Endodermal cell (in vitro differentiated cells): Measurements from ENCODE around the gene VIT. TPM values are rescaled to one million over a fixed set of nuclear protein-coding genes. Genes with fewer than 3 reads are reported as not detected.

Experiments
- DNase-seq: peaks from one replicate; pipeline ENCODE4 v3.0.0-alpha.2; 2017
- H3K27ac ChIP-seq: 2 replicates; pipeline ENCODE4 v1.5.1; 2013; ENCODE audit warnings: mild to moderate bottlenecking, low read depth, low read length, moderate library complexity
- H3K27me3 ChIP-seq: 2 replicates; pipeline ENCODE4 v1.6.1; 2013; ENCODE audit warnings: mild to moderate bottlenecking, low read length, moderate library complexity; ENCODE audit not compliant: insufficient read depth, control insufficient read depth, poor library complexity, severe bottlenecking
- H3K36me3 ChIP-seq: 2 replicates; pipeline ENCODE4 v1.7.0; 2013; ENCODE audit warnings: mild to moderate bottlenecking, low read length, moderate library complexity; ENCODE audit not compliant: control insufficient read depth, insufficient read depth
- H3K4me1 ChIP-seq: one replicate; pipeline ENCODE4 v1.7.0; 2013; ENCODE audit warnings: low read length; ENCODE audit not compliant: control insufficient read depth, insufficient read depth
- H3K4me3 ChIP-seq: 2 replicates; pipeline ENCODE4 v1.5.1; 2013; ENCODE audit warnings: mild to moderate bottlenecking, low read length, moderate library complexity
- H3K9ac ChIP-seq: 2 replicates; pipeline ENCODE4 v1.6.1; 2013; ENCODE audit warnings: mild to moderate bottlenecking, low read length, moderate library complexity; ENCODE audit not compliant: poor library complexity, severe bottlenecking; ENCODE audit errors: extremely low read depth
- H3K9me3 ChIP-seq: 2 replicates; pipeline ENCODE4 v1.6.1; 2013; ENCODE audit warnings: mild to moderate bottlenecking, low read length, moderate library complexity; ENCODE audit not compliant: control insufficient read depth
- H3K27ac Mint-ChIP-seq: 2 replicates; pipeline ENCODE4 v1.8.0; 2020; ENCODE audit warnings: mixed read lengths
- H3K27me3 Mint-ChIP-seq: 2 replicates; pipeline ENCODE4 v1.8.0; 2021; ENCODE audit warnings: mild to moderate bottlenecking, mixed read lengths; ENCODE audit not compliant: insufficient read depth
- H3K36me3 Mint-ChIP-seq: 2 replicates; pipeline ENCODE4 v1.8.0; 2020; ENCODE audit warnings: low read depth, mixed read lengths
- H3K4me1 Mint-ChIP-seq: 2 replicates; pipeline ENCODE4 v1.8.0; 2020; ENCODE audit warnings: mixed read lengths
- H3K4me3 Mint-ChIP-seq: 2 replicates; pipeline ENCODE4 v1.8.0; 2020; ENCODE audit warnings: mild to moderate bottlenecking, moderate library complexity, mixed read lengths
- H3K9me3 Mint-ChIP-seq: 2 replicates; pipeline ENCODE4 v1.8.0; 2020; ENCODE audit warnings: mild to moderate bottlenecking, mixed read lengths
- WGBS, 2 experiments: methylation state at CpG; one replicate each; pipeline versions ENCODE4 v1.1.5 to v1.1.7; 2013; ENCODE audit warnings: missing lambda C conversion rate in 2 of 2, mixed read lengths in 1 of 2; ENCODE audit not compliant: insufficient coverage in 1 of 2, insufficient read length in 1 of 2; 5-methylcytosine and 5-hydroxymethylcytosine counted together
- total RNA-seq, 2 donors: library from RNA; stranded (reverse); fragmentation: NEBNext Ultra II Directional in 1 of 2; extraction: Animal tissue kit (Norgen Biotek cat#: 25700) in 1 of 2; gene quantifications; 2 replicates in 1 of 2; 3 replicates in 1 of 2; pipeline ENCODE4 v1.2.1, GENCODE V29; 2021
- TF ChIP-seq, protein P1 (sequence below): fragments of 200-600 bp; sonication (generic); conservative IDR thresholded peaks from 2 replicates; pipeline ENCODE4 v1.5.0; 2021; ENCODE audit warnings: antibody characterized with exemption, mild to moderate bottlenecking

VIT gene
- total RNA-seq, 2 donors from 2014 or later: 0.53 TPM; not detected in 1

DNA sequence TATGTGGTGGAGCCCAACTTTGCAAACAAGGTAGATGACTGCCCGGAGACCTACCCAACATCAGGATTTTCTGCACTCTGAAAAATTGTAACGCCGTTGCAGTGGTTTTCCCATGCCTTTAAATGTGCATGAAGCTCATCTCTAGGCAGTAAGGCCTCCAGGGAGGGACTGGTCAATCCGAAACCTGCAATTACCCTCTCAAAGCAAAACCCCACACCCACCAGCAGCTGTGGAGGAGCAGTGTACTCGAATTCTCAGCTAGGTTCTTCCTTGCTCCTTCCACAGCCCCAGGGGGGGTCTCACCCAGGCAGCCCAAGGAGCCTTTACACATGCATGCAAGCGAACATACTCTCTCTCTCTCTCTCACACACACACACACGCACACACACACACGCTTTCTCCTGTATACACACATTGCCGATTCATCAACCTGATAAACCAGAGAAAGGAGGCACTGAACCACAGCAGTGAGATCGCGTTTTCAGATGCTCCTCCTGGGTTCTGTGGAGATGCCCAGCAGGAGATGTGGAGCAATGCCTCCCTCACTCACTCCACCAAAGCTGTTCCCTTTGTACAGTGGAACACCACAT, 109.2 kb downstream of the VIT start:
- no peak overlapping the region for H3K27ac ChIP-seq
- peaks cover 4% of the 10 kb centered on the region for H3K9me3 ChIP-seq
- H3K4me3 Mint-ChIP-seq: no peak overlapping the region
- no peaks in the 10 kb centered on the region for H3K36me3 Mint-ChIP-seq
- H3K36me3 ChIP-seq: no peaks in the 10 kb centered on the region
- no peaks in the 10 kb centered on the region for H3K4me1 ChIP-seq
- DNase-seq: no peak
- TF ChIP-seq, protein P1, sequence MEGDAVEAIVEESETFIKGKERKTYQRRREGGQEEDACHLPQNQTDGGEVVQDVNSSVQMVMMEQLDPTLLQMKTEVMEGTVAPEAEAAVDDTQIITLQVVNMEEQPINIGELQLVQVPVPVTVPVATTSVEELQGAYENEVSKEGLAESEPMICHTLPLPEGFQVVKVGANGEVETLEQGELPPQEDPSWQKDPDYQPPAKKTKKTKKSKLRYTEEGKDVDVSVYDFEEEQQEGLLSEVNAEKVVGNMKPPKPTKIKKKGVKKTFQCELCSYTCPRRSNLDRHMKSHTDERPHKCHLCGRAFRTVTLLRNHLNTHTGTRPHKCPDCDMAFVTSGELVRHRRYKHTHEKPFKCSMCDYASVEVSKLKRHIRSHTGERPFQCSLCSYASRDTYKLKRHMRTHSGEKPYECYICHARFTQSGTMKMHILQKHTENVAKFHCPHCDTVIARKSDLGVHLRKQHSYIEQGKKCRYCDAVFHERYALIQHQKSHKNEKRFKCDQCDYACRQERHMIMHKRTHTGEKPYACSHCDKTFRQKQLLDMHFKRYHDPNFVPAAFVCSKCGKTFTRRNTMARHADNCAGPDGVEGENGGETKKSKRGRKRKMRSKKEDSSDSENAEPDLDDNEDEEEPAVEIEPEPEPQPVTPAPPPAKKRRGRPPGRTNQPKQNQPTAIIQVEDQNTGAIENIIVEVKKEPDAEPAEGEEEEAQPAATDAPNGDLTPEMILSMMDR: no peak
- H3K4me1 Mint-ChIP-seq: no peaks in the 10 kb centered on the region
- peaks cover 7% of the 10 kb centered on the region for H3K9me3 Mint-ChIP-seq
- 91 to 96% methylated on average over 7 to 11 of the region's 11 CpGs for WGBS, 2 experiments
- H3K27me3 ChIP-seq: no peaks in the 10 kb centered on the region
- peak overlapping the region; percentile 26 for H3K27ac Mint-ChIP-seq
- no peak overlapping the region for H3K9ac ChIP-seq
- peaks cover 2% of the 10 kb centered on the region for H3K27me3 Mint-ChIP-seq
- no peak overlapping the region for H3K4me3 ChIP-seq

DNA sequence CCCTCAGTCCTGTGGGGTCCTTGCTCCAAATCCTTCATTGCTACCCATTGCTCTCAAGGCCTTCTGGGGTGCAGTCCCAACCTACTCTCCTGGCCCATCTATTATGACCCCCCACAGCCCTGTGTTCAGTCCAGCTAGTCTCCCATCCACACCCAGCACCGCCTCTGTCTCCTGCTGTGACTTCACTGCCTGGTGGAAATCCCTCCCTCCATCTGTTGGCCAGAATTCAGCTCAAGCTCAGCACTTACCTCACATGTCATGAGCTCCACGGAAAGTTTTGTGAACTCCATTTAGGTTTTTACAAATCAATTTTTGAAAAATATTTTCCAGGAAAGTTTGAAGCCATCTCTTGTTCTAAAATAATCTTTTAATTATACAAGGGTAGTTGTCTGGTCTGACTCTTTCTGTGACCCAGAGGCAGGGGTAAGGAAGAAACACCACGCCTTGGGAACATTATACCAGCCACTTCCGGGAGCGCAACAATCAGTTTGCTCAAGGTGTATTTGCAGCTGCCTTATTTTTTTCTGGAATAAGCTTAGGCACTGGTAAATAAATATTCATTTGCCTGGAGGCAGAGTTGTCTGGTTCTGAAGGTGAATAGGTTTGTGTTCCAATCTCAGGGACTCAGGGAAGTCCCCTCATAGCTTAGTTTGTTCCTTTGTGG, 110.8 kb downstream of the VIT start:
- TF ChIP-seq, protein P1: no peak
- H3K9ac ChIP-seq: no peak overlapping the region
- H3K27ac Mint-ChIP-seq: no peak overlapping the region
- H3K4me1 Mint-ChIP-seq: peaks cover 2% of the 10 kb centered on the region
- H3K9me3 Mint-ChIP-seq: peaks cover 7% of the 10 kb centered on the region
- H3K9me3 ChIP-seq: peaks cover 4% of the 10 kb centered on the region
- H3K36me3 Mint-ChIP-seq: no peaks in the 10 kb centered on the region
- H3K4me1 ChIP-seq: no peaks in the 10 kb centered on the region
- no peaks in the 10 kb centered on the region for H3K27me3 ChIP-seq
- H3K4me3 ChIP-seq: no peak overlapping the region
- H3K27ac ChIP-seq: no peak overlapping the region
- no peak for DNase-seq
- peaks cover 2% of the 10 kb centered on the region for H3K27me3 Mint-ChIP-seq
- H3K36me3 ChIP-seq: no peaks in the 10 kb centered on the region
- H3K4me3 Mint-ChIP-seq: no peak overlapping the region
- 90 to 100% methylated on average over 5 of the region's 5 CpGs for WGBS, 2 experiments

DNA sequence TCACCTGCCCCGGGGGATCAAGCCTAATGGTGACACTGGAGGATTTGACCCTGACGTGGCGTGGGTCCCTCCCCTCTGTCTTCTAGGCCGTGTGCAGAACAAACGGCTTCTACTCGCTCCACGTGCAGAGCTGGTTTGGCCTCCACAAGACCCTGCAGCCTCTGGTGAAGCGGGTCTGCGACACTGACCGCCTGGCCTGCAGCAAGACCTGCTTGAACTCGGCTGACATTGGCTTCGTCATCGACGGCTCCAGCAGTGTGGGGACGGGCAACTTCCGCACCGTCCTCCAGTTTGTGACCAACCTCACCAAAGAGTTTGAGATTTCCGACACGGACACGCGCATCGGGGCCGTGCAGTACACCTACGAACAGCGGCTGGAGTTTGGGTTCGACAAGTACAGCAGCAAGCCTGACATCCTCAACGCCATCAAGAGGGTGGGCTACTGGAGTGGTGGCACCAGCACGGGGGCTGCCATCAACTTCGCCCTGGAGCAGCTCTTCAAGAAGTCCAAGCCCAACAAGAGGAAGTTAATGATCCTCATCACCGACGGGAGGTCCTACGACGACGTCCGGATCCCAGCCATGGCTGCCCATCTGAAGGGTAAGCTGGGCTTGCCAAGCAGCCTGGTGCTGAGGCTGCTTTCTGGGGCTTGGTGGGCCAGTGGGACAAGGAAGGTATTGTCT, 112.0 kb downstream of the VIT start:
- H3K4me3 ChIP-seq: no peak overlapping the region
- no peaks in the 10 kb centered on the region for H3K36me3 Mint-ChIP-seq
- peaks cover 7% of the 10 kb centered on the region for H3K9me3 Mint-ChIP-seq
- H3K9me3 ChIP-seq: peaks cover 4% of the 10 kb centered on the region
- no peak overlapping the region for H3K4me3 Mint-ChIP-seq
- peaks cover 2% of the 10 kb centered on the region for H3K4me1 Mint-ChIP-seq
- H3K27me3 Mint-ChIP-seq: peaks cover 2% of the 10 kb centered on the region
- no peak overlapping the region for H3K27ac ChIP-seq
- peak; percentile 39 for DNase-seq
- H3K9ac ChIP-seq: no peak overlapping the region
- H3K27me3 ChIP-seq: no peaks in the 10 kb centered on the region
- no peak overlapping the region for H3K27ac Mint-ChIP-seq
- no peaks in the 10 kb centered on the region for H3K4me1 ChIP-seq
- 95% methylated on average over 32 to 35 of the region's 35 CpGs for WGBS, 2 experiments
- TF ChIP-seq, protein P1: no peak
- H3K36me3 ChIP-seq: no peaks in the 10 kb centered on the region
